NCI-H774 (cell line): ENCODE results near the gene USP44.

Experiments used
- DNase-seq: peaks from one replicate; lab custom pipeline; 2025; lab: John Stamatoyannopoulos, UW

USP44 gene

DNA sequence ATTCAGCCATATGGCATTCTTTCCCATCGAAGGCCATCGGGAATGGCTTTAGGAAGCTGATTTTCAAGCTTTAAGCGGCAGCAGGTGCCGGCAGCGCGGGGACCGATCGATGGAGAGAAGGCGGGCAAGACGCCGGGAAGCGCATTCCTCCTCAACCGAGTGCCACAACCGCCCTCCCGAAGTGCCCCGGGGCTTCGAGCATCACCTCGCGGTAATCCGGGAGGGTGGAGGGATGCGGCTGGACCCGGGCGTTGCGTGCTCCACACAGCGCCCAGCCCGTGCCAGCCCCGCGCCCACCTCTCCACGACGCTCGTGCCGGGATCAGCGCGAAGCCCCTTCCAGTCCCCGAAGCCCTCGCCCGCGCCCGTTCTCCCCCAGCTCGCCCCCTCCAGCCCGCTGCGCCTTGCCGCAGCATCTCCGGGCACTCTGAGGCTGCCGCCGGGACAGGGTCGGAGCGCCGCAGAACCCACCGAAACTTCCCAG is 3.2 kb downstream of the USP44 start:
- DNase-seq: no peak

DNA sequence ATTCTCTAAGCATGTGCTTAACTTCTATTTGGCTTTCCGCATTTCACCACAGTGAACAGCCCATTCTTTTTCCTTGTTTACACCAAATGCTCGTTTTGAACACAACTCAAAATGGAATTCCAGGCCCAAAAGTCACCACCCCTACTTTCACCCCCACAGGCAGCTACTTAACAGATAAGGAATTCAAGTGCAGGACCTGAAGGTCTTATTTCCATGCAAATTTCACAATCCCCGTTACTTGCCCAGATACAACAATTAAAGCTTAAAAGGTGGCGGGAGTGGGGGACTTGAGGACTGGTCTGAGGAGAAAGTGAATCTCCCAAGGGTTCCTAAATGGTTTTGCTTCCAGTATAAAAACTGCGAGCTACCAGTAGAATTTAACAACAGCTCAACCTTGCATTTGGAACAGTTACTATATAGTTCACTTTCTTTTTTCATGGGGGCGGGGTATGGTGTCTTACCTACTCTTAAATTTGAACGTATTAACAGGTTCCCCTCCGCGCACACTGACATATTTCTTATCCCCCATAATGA is 3.7 kb downstream of the USP44 start:
- DNase-seq: no peak

DNA sequence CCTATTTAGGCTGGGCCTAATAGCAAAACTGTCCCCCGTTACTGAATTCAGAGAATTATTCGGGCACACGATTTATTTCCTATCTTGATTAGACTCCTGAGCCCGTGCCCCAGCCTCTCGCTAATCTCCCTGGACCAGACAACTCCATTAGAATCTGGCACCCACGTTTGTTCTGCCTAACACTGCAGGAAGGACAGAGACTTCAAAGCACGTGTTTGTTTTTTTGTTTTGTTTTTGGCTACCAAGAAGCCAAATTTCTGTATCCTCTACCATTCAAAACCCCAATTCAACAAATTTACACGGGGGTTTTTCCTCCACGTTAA is 4.8 kb downstream of the USP44 start:
- no peak for DNase-seq

DNA sequence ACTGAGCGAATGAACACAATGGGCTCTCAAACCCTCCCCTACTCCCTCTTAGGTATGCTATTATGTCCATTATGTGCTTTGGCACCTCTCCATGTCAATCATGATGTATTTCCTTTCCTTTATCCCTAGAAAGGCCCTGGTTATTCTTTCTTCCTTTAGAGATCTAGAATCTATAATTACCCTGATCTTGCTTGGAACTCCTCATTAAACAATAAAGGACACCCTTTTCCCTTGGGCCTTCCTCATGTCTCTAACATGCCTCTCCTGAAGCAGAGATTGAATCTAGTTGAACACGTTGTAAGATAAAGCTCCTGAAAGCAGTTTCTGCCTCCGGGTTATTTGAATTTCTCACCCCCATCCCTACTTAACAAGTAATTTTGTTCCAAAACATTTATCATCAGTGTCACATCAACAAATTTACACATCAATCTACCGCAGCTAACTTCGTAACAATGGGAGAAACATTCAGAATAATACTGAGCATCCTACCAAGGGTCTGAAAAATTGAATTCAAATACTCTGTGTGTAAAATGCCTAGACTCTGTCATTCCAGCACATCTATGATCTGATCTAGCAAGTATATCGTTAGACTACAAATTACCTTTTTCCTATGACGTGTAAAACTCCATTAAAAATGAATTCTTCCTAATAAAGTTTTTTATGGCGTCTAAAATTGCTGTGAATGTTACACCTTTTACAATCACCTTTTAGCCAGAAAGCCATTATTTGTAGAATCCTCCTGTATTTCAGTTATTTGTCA is 5.4 kb downstream of the USP44 start:
- DNase-seq: peak; percentile 70

DNA sequence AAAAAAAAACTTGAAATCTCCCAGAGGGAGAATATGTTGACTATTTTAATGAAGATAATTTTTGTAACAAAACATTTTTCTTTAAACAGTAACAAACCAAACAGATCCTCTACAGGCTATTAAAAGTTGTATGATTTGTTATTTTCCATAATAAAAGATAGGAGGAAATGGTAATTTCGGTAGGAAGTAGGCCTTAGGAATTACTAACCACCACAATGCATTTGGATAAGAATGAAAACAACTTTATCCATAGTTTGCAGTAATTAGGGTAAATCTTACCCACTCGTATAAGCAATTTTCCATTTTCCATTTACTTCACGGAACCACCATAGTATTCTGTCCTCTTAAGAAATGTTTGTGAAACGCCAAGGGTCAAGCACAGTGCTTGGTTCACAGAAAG is 6.0 kb downstream of the USP44 start:
- DNase-seq: no peak

DNA sequence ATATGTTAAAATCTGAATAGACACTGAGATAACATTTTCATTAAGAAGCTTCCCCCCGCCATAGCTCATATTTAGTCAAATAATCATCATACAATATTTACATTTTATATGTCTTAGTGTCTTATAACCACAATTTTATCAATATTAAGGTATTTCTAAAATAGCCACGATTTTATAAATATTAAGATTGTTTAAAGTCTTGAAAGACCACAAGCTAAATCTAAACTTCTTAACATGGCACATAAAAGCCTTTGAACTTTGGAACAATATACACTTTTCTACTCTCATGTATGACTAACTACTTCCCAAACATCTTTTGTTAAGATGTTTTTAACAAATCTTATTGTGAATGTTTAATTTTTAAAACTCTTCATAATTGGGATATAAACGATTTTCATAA is 6.5 kb downstream of the USP44 start:
- DNase-seq: no peak

DNA sequence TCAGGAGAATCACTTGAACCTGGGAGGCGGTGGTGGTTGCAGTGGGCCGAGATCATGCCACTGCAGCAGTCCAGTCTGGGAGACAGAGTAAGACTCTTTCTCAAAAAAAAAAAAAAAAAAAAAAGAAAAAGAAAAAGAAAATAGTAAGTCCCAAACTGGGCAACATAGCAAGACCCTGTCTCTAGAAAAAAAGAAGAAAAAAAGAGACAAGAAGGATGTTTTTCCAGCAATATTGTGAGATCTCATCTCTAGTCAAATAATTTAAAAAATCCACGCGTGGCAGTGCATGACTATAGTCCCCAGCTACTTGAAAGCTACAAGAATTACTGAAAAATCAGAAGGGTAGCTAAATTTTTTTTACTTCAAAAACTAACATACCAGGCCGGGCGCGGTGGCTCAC is 8.0 kb downstream of the USP44 start:
- no peak for DNase-seq

DNA sequence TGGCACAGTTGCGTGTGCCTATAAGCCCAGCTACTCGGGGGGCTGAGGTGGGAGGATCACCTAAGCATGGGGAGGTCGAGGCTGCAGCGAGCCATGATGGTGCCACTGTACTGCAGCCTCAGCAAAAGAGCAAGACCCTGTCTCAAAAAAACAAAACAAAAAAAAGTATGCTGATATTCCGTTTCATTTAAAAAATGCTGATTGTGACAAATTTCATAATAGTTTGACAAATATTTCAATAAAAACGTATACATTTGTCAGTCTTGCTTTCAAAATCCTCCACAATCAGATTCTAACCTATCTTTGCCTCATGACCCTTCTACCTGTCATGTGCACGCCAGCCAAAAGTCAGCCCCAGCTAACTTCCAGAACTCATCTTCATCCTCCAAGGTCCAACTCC is 9.8 kb downstream of the USP44 start:
- no peak for DNase-seq

DNA sequence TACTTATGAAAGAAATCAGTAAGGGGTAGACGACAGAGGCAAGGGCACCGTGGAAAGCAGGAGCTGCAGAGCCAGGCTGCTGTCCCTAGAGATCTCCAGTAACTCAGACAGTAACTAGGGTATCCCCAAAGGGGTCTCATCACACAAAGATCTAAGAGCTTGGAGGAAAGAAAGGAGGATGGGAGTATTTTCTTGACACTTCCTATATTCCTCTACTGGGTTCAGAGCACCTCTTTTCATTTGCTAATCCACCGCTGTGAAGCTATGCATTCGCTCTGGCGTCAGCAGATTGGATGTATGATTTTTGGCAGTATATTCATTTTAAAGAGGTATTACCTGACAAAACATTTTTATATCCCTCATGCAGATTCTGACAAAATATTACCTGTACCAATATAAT is 12.6 kb downstream of the USP44 start:
- DNase-seq: no peak

DNA sequence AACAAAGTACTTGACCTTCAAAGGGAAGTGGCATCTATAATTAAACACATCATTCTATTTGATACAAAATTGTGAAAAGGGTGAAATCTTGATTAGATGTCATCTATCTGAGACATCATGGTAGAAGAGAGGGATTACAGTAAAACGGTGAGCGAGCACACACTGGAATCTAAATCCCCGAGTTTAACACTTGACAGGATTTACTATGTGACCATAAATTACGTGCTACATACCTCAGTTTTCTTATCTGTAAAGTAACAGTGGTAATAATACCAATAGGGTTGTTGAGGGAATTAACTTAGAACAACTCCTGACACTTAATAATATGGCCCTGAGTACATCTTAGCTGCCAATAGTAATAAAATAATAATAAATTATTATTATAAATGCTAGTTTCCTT is 13.3 kb downstream of the USP44 start:
- no peak for DNase-seq

DNA sequence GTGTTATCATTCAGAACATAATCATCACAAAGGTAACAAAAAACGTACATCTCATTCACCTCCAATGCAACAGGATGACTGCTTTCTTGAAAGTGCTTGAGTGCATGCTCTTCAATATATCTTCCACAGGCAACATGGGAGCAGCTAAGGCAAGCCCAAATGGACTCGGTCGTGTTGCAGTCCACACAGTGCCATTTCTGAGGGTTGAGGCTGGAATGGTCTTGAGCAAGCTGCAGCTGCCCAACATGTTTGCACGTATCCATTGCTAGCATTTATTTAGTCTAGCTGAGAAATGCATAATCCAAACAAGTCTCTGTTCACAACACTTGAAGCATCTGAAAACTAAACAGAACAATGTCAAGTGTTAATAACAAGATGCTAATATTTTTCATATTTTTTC is 17.3 kb downstream of the USP44 start:
- no peak for DNase-seq

DNA sequence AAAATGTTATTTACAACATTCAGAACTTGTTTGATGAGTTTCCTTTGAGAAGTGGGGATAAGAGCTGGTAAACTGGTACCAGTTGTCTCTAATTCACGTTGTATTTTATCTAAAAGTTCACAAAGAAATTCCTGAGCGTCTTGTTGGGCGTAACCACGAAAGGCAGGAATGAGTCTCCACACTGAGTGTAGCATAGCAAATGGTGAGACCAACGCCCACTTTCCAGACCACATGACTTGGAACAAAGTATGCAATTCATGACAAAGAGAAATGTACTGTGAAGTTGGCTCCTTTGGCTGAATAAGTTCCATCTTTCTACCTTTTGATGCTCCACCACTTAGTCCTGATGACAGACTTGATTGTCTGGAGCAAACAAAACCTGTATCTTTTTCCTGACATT is 18.4 kb downstream of the USP44 start:
- no peak for DNase-seq

DNA sequence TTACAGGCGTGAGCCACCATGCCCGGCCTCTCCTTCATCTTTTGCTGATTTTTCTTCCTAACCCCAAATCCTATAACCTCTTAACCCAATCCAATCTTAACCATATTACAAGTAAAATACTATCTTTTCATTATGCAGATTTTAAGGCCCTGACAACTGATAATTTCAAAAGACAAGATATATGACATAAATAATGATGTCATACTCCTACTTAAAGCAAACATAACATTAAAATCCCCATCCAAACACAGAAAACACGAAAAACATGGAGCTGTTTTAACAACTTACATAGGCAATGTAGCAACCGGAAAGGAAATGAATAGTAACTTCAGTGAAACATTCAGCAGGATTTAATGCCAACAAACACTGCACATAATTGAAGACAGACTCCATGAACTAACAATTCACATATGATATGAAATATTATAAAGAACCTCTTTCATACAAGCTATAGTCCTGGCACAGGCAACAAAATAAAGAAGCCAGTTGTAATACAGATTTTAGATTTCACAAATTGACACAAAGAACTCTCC is 21.5 kb downstream of the USP44 start:
- DNase-seq: no peak

DNA sequence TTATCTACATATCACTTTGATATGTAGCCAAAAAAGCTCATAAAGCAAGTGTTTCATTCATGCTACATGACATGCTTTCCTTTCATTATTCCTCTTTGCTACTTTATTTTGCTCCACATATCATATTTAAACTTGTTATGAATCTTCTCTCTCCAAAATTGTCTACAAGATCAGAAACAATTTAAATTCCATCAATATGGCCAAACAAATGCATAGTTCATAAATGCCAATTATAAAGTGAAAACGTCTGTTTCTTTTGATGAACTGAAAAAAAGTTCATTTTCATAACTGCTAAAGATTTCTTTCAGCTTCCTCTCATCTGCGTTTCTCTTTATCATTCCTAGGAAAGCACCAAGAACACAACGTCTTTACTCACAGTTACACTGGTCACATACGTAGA is 22.8 kb downstream of the USP44 start:
- no peak for DNase-seq

DNA sequence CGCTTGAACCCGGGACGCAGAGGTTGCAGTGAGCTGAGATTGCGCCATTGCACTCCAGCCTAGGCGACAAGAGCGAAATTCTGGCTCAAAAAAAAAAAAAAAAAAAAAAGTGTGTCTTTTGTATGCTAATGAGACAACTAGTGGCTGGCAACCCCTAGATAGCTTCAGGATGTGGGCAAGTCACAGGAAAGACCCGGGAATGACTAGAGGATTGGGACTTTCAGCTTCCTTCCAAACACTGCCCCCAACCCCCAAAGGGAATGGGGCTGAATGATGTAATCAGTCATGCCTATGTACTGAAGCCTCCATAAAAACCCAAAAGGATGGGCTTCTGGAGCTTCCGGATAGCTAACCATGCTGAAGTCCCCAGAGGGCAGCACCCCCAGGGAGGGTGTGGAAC is 28.6 kb downstream of the USP44 start:
- no peak for DNase-seq

DNA sequence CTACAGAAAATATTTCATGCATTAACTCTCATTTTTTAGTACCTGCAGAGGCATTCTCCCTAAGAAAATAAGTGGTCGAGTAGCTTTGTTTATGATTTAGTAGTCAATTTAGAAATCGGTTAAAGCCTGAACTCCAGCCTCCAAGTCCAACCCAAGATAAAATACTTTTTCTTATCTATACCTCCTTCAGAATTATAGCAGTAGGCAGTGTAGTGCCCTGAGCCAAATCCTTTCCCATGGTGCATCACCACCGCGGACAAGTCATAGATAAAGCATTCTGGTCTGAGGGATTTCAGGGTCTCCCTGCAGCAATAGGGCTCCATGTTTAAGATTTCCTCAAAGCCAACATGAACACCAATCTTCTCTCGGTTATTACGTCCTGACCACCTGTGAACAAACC is 30.5 kb downstream of the USP44 start:
- no peak for DNase-seq

DNA sequence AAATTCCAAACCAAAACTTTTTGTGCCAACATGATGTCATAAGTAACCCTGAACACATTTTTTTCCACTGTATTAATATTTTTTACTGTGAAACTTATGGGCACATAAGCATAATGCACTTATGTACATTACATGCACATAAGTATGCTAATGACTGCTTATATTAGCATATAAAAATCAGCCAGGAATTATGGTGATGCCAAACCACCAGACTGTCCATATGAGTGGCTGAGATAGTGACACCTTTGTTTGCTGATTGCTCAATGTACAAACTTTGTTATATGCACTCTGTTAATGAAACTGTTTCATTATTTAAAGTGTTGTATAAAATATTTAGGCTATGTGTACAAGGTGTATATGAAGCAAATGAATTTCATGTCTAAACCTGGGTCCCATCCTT is 32.3 kb downstream of the USP44 start:
- no peak for DNase-seq

DNA sequence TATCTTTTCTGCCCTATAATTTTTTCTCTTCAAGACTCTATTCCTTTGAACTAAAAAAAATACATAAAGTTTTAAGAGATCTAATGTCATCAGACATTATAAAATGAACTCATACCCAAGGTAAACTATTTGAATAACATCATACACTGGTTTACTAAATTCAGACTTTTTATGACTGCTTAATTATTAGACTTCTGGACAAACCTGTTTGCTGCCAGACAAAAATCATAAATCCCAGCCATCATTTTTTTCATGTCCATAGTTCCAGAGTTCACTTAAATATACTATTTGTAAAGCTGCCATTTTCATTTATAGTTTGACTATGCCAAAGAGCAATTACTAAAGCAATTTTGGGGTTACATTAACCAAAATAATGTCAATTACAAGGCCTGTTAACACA is 34.0 kb downstream of the USP44 start:
- DNase-seq: no peak

DNA sequence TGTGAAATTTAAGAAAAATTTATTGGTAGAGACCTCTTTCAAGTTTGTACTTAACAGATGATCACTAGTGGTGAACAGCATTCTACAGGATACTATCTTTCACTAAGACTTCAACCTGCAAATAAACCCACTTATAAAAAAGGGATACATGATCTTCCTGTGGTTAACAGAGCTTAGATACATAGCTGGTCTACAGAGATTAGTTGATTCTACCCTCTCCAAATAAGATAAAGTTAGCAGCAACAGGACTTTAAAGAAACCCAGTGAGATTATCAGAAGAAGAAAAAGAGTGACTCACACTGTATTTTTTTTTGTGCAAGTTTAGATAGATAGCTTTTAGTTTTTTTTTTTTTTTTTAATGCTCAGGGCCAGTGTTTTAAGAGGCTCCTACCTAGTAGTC is 34.5 kb downstream of the USP44 start:
- no peak for DNase-seq

DNA sequence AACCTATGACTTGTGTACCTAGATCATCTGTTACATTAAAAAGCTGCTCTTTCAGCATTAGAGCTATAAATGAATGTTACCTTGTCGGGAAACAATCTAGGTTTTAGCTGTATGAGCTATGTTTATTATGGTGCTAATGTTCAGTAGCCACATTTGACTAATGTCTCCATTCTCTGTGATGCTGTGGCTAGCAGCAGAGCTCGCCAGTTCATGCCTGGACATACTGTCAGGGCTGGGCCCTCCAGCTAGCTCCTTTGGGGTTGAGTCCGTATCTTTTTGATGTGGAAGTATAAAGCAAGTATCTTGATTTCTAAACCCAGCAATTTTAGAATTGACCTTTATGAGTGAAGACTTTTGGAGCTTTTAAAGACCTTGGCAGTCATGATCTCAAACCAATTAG is 36.1 kb downstream of the USP44 start:
- DNase-seq: no peak

DNA sequence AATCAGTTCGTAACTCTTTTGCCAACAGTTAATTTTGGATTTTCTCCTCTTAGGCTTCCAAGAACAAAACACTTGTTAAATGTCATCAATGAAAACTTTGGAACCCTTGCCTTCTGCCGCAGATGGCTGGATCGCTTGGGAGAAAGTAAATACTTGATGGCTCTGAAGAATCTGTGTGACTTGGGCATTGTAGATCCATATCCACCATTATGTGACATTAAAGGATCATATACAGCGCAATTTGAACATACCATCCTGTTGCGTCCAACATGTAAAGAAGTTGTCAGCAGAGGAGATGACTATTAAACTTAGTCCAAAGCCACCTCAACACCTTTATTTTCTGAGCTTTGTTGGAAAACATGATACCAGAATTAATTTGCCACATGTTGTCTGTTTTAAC is 37.7 kb downstream of the USP44 start:
- DNase-seq: no peak

DNA sequence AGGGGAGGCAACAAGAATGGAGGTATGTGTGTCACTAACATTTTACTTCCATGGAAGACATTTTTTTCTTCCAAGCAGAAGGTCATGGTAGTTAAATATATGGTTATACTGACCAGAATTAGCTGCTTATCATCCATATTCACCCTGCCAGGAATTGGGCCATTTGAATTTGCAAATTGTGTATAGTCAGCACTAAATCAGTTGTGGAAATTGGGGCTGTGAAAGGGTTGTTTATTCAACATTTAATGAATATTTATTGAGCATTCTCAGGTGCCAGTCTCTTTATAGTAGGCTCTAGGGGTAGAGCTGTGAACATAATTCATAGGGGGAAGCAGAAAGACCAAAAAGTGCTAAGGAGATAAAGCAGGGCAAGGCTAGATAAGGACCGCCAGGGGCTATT is 39.3 kb downstream of the USP44 start:
- no peak for DNase-seq

DNA sequence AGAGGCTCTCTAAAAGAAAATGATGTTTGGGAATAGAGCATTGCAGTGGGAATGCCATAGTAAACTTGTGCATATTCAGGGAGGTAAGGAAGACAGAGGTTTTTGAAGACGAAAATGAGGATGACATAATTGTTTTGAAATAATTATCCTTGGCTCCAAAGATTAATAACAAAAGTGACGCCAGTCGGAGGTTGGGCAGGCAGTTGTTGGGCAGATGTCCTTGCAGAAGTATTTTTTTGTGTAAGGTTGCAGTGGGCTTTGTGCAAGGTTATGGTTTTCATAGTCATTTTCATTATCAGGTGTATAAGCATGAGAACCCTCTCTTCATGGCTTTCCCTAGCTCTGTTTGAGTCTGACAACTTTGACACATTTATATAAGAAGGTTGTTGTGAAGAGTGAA is 42.0 kb downstream of the USP44 start:
- DNase-seq: no peak
